RPMI7951 (cell line): Measurements from ENCODE around the gene BCL3. TPM values are rescaled to one million over a fixed set of nuclear protein-coding genes. Genes with fewer than 3 reads are reported as not detected.
A peak's percentile ranks its signal among the peaks of the same experiment; 100 is the strongest.
"Not testable (repeated sequence)": the region's sequence is repeated elsewhere in the genome, so short reads cannot be mapped to it uniquely, and the experiment has no call there.

Experiments used
- DNase-seq: peaks from one replicate; pipeline ENCODE4 v3.0.0-alpha.2; 2012; ENCODE audit warnings: low read depth
- total RNA-seq: library from RNA; depleted of rRNA; stranded (reverse); fragments of >200 nt; shearing (Covaris generic); gene quantifications from 2 replicates; pipeline ENCODE4 v1.2.3, GENCODE V29; 2014

Gene BCL3
- total RNA-seq, 1 experiment from 2014 or later = 22.6 TPM

GRCh38 chr19:44720945-44721344 is 27.6 kb upstream of the BCL3 start:
- DNase-seq = no peak

- DNase-seq = not testable (repeated sequence)
Observed at GRCh38 chr19:44721369-44721768, 27.1 kb upstream of the BCL3 start.

DNA sequence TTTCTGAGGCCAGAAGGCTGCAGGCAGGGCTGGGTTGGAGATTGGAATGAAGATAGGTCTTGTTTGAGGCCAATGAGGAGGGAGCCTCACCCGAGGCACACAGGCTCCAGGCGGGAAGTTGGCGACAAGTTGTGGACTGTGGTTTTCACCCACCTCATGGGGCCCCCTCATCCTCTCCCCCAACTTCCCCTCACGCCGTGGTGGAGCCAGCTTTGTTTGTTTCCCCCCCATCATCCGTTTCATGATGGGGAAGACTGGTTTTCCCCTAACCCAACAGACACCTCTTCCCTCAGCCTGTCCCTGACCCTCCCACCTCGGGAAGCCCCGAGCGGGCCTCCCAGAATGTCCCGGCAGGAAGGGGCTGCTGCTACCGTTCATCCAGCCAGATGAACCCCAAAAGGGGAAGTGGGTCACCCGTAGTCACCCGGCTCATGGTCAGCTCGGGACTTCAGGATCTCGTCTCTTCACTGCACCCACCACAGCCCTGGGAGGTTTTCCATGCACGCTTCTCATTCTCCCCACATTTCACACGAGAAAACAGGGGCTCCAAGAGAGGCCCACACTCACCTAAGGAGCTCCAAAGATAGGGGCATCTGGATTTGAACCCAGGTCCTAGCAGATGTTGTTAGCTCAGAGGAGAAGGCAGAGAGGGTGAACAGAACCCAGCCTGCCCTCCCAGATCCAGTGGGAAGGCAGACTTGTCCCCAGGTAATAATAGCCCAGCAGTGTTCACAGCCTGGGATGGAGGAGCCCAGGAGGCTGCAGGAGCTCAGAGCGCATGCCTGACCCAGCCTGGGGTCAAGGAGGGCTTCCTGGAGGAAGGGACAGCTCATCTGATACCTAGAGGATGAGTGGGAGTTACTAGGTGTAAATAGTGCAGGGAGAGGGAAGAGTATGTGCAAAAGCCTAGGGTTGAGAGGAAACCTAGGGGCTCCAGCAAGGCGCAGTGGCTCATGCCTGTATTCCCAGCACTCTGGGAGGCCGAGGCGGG is 26.1 kb upstream of the BCL3 start:
- peak; percentile 74 for DNase-seq

- no peak for DNase-seq
Observed at GRCh38 chr19:44723299-44723951, 25.1 kb upstream of the BCL3 start.

DNA sequence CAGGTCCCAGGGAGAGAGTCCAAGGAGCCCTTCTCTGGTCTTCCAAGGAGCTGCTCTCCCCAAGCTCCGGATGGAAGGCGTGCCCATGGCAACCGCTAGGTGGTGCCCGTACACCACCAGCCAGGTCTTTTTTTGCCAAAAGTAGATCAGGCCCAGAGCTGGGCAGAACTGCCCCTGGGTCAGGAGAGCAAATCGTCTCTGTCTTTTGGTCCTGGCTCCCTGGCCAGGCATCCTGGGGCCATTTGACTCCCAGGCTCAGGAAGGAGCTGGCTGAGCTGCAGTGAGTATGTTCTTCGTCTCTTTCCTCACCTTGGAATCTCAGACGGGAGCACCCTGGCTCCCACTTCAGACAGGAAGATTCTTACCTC is 24.6 kb upstream of the BCL3 start:
- peak; percentile 85 for DNase-seq

- no peak for DNase-seq
Observed at GRCh38 chr19:44725251-44725650, 23.3 kb upstream of the BCL3 start.

DNA sequence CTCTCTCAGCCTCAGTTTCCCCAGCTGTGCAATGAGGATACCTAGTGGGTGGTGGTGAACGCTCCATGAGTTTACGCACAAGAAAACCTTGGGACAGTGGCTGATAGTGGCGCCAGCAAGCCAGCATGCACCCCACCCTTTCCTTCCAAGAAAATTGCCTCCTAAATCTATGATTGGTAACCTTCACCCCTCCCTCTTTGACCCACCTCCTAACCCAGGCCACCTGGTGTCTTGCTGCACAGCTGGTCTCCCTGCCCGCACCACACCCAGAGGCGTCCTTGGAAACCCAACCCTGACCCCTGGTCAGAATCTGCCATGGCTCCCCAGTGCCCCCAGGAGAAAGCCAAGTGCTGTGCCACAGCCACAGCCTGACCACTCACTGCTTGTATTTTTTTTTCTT is 22.8 kb upstream of the BCL3 start:
- DNase-seq = no peak

- no peak for DNase-seq
Observed at GRCh38 chr19:44726465-44726864, 22.0 kb upstream of the BCL3 start.

DNA sequence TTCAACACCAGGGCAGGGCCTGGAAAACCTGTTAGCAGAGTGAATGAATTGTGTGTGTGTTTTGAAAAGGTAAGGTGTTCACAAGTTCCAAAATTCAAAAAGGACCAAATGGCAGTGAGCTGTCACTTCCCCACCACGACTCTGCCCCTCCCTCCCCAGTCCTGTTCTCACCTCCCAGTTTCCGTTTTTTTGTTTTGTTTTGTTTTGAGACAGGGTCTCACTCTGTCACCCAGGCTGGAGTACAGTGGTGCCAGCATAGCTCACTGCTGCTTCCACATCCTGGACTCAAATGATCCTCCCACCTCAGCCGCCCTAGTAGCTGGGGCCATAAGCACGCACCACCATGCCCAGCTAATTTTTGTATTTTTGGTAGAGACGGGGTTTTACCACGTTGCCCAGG is 20.3 kb upstream of the BCL3 start:
- DNase-seq = no peak

GRCh38 chr19:44729516-44730033 is 18.9 kb upstream of the BCL3 start:
- no peak for DNase-seq

- no peak for DNase-seq
Observed at GRCh38 chr19:44731081-44731480, 17.4 kb upstream of the BCL3 start.

DNA sequence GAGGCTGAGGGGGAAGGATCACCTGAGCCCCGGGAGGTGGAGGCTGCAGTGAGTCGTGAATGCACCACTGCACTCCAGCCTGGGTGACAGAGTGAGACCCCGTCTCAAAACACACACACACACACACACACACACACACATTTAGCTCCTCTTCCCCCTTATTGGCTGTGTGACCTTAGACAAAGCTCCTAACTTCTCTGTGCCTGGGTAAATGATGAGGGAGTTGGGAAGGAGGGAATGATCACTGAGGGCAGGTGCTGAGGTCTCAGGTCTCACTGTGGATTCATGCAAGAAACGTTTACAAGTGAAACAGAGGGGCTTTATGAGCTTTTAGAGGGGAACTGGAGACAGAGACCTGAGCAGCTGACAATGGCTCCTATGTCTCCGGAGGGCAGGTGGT is 16.9 kb upstream of the BCL3 start:
- DNase-seq = no peak

DNA sequence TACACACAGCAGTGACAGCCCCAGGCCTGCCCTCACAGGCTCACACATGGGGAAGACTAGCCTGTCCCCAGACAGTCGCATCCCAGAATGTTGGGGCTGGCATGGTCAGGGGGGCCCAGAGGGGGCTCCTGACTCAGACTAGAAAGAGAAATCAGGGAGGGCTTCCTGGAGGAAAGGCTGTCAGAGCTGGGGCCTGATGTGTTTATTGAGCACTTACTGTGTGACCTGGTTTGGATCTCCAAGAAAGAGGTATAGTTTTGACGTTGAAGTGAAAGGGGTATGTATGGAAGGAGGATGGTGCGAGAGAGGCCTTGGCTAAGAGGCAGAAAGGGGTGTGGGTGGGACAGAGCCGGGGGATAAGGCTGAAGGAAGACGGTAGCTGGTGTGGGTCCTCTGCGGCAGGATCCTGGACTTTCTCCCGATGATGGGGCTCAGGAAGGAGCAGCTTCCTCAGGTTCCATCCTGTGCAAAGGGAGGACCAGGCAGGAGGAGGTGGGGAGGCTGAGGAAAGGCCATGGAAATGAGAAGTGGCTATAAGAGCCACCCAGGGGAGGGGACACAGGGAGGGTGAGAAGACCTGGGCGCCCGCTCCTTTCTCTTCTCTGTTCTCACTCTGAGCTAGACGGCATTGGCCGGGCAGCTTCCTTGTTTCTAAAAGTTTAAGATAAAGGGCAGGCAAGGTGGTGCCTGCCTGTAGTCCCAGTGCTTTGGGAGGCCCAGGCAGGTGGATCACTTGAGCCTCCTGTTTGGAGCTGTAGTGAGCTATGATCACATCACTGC is 16.1 kb upstream of the BCL3 start:
- no peak for DNase-seq

- no peak for DNase-seq
Observed at GRCh38 chr19:44734357-44734756, 14.2 kb upstream of the BCL3 start.

DNA sequence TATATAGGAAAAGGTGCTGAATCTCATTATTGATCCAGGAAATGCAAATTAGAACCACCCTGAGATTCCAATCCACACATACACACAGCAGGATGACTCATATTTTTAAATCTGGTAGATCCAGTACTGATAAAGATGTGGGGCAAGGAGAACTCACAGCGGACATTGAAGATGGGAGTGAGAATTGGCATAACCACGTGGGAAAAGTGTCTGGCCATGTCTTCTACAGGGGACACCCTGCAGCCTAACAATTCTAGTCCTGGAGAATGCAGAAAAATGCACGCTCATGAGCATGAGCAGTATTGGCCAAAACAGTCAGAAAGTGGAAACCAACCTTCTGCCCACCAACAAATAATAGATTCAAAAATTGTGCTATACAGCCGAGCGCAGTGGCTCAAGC is 13.5 kb upstream of the BCL3 start:
- peak; percentile 74 for DNase-seq

DNA sequence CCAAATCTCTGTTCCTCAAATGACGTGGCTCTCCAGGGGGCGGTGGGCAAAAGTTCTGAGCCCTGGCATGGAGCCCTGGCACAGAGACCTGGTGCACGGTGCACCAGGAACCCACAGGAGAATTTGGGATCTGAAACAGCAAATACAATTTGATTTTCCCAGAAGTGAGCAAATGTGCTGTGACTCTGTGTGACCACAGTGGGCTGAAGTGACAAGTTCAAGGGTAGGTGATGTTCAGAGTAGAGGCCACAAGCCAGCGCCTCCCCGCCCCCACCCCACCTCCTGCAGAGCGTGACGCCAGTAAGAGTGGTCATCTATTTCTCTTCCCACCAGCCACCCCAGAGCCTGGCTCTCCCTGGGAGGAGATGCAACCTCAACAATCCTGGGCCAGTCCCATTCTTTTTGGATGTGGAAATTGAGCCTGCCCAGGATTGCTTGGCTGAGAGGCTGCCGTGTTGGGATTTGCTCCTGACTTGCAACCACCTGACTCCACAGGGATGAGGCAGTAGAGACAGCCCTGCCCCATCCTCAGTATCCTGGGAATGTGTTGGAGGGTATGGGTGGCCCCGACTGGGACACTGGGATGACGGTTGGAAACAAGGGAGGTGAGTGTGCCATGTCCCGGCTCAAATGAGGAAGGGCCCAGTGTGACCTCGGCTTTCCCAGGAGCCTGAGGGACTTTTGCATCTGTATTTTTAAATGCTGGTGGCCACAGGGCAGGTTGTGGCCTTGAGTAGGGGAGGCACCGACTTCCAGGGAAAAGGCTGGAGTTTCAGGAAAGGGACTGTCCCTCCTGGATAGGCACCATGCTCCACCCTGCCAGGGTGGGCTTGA is 11.1 kb upstream of the BCL3 start:
- peak; percentile 73 for DNase-seq

- DNase-seq = no peak
Observed at GRCh38 chr19:44738136-44738535, 10.4 kb upstream of the BCL3 start.

GRCh38 chr19:44738603-44739558 is 9.6 kb upstream of the BCL3 start:
- peak; percentile 49 for DNase-seq

GRCh38 chr19:44740351-44740824 is 8.1 kb upstream of the BCL3 start:
- no peak for DNase-seq

DNA sequence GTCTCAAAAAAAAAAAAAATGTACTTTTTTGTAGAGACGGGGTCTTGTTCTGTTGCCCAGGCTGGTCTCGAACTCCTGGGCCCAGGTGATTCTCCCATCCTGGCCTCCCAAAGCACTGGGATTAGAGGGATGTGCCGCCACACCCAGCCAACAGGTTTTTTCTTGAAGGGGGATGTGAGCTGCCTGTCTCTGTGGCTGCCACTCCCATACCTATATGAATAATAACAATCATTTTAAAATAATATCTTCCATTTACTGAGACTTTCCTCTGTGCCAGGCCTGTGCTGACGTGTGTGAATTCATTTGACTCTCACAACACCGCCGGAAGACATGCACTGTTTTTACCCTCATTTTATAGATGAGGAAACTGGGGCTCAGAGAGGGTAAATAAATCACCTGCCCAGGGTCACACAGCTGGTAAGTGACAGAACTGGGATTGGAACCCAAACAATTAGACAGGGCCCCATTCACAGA is 7.2 kb upstream of the BCL3 start:
- peak; percentile 49 for DNase-seq
